GM23248 (cell line): ENCODE measurements around the gene QKI.

Source experiments
- EZH2 ChIP-seq: fragments of 200-600 bp; sonication (generic); IDR thresholded peaks from 2 replicates; pipeline ENCODE4 v1.6.1; 2018; ENCODE audit warnings: antibody characterized with exemption, mild to moderate bottlenecking; ENCODE audit not compliant: insufficient read depth, poor library complexity, severe bottlenecking
- EZH2phosphoT487 ChIP-seq: fragments of 200-600 bp; sonication (generic); IDR thresholded peaks from 2 replicates; pipeline ENCODE4 v1.6.1; 2018; ENCODE audit warnings: antibody characterized with exemption, moderate library complexity, mild to moderate bottlenecking, low read depth; ENCODE audit not compliant: insufficient read depth

DNA sequence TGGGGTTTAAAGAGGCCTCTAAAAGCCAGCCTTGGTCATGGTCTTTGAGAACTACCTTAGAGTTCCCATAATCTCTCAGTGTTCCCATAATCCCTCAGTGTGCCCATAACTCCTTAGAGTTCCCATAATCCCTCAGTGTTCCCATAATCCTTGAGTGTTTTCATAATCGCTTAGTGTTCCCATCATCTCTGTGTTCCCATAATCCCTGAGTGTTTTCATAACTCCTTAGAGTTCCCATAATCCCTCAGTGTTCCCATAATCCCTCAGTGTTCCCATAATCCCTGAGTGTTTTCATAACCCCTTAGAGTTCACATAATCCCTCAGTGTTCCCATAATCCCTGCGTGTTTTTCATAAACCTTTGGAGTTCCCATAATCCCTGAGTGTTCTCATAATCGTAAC, 199.2 kb downstream of the QKI start:
- no peak for TF ChIP-seq EZH2phosphoT487
- TF ChIP-seq EZH2: no peak
